HT1080 (cell line): ENCODE results near the gene NOS2. TPM values are rescaled to one million over a fixed set of nuclear protein-coding genes. Genes with fewer than 3 reads are reported as not detected.
"Not testable (repeated sequence)": the region's sequence is repeated elsewhere in the genome, so short reads cannot be mapped to it uniquely, and the experiment has no call there.

Experiments used
- DNase-seq: peaks from one replicate; pipeline ENCODE4 v3.0.0-alpha.2; 2015; ENCODE audit warnings: low read depth
- total RNA-seq: library from RNA; depleted of rRNA; stranded (reverse); fragments of >200 nt; shearing (Covaris generic); gene quantifications from 2 replicates; pipeline ENCODE4 v1.2.3, GENCODE V29; 2014

The NOS2 gene
- total RNA-seq, 1 experiment from 2014 or later, result 0.06 TPM

- no peak for DNase-seq
Measured at GRCh38 chr17:27788919-27789318, 11.4 kb downstream of the NOS2 start.

- no peak for DNase-seq
Measured at GRCh38 chr17:27783440-27784350, 16.6 kb downstream of the NOS2 start.

- peak; percentile 11 for DNase-seq
Measured at GRCh38 chr17:27782791-27783206, 17.5 kb downstream of the NOS2 start.

GRCh38 chr17:27780828-27781404, 19.4 kb downstream of the NOS2 start:
- DNase-seq, result no peak

DNA sequence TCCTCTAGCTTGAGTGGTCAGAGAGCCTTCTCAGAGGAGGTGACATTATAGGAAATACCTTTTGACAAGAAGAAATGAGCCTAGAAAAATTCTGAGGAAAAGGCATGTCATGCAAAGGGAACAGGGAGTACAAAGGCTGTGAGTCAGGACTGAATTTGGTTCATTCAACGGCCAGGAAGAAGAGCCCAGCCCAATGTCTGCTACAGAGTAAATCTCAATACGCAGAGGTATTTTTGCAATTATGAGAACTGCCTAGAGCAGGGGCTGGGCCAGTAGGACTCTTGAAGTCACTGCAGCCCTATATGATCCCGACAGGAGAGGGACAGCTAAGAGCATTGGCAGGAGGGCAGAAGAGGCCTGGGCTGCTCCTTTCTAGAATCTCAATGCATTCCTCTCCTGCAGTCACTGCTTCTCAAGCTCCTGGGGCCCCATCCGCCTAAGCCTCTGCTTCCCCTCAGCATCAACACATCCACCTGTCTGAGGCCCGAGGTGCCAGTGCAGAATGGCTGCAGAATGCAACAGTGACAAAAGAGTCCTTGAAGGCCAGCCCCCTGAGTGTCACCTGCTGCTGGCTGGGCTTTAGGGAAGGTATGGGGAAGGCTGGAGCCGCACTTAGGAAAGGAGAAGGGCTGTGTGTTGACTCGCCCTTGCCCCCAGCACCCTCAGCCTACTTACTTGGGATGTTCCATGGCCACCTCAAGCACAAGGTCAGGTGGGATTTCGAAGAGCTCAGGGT, 20.1 kb downstream of the NOS2 start:
- no peak for DNase-seq

GRCh38 chr17:27778183-27778582, 22.1 kb downstream of the NOS2 start:
- DNase-seq, result peak; percentile 74

GRCh38 chr17:27776882-27777624, 23.3 kb downstream of the NOS2 start:
- peak; percentile 26 for DNase-seq

DNA sequence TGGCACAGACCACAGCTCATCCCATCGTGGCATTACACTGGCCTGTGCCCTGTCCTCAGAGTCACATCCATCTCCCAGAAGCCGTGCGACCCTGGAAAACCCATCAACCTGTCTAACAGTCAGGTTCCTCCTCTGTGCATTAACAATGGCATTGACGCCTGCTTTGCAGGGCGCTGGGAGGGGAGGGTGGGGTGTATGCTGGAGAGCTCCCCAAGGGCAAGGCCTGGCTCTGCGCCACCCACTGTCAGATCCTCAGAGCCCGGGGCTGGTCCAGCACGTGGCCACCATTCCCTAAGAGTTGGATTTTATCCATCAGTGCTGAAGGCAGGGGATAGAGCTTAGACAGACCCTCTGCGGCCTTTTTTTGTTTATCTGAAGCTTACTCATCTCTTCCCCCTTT, 28.7 kb downstream of the NOS2 start:
- no peak for DNase-seq

DNA sequence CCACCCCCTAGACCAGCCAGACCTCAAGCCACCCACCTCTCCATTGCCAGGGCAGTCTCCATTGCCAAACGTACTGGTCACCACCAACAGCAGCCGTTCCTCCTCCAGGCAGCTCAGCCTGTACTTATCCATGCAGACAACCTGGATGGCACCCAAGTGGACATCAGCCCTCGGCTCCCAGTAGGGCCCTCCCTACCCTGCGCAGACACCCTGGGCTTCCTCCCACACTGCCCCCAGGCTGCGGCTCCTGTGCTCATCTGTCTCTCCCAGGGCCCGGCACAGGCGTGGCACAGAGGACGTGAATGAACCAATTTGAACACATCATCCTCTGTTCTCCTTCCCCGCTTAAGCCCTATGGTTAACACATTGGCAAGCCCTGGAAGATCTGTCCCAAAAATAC, 29.5 kb downstream of the NOS2 start:
- no peak for DNase-seq

DNA sequence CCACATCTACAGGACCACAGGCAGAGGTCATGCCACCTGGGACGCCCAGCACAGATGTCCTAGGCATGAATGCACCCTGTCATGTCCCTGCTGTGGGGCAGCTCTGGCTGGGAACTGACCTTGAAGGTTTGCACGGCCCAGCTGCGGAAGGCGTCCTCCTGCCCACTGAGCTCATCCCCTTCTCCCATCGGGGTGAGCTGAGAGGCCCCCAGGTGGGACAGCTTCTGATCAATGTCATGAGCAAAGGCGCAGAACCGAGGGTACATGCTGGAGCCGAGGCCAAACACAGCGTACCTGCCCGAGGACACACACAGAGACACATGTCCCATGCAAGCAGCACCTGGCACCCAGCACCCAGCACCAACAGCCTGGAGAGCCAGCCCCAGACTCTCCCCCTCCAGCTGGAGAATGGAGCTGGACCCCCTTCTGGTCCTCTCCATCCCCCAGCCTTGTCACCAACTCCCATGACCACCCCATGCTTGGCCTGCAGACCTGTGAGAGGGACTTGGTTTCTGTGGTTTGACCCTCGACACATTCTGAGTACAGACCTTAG, 31.4 kb downstream of the NOS2 start:
- no peak for DNase-seq

DNA sequence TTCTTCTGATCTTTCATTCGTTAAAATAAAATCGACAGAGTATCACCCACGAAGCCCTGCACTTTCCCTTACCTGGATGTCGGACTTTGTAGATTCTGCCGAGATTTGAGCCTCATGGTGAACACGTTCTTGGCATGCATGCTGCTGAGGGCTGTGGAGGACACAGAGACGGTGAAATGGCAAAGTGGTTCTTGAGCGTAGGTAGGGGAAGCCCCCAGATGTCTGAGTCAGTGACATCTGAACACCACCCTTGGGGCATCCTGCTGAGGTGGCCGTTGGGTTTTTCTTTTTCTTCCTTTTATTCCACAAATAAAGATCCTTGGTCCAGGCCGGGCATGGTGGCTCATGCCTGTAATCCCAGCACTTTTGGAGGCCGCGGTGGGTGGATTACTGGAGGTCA, 33.9 kb downstream of the NOS2 start:
- DNase-seq, result no peak

GRCh38 chr17:27765353-27765752, 35.0 kb downstream of the NOS2 start:
- no peak for DNase-seq

GRCh38 chr17:27764589-27764988, 35.7 kb downstream of the NOS2 start:
- DNase-seq, result no peak

DNA sequence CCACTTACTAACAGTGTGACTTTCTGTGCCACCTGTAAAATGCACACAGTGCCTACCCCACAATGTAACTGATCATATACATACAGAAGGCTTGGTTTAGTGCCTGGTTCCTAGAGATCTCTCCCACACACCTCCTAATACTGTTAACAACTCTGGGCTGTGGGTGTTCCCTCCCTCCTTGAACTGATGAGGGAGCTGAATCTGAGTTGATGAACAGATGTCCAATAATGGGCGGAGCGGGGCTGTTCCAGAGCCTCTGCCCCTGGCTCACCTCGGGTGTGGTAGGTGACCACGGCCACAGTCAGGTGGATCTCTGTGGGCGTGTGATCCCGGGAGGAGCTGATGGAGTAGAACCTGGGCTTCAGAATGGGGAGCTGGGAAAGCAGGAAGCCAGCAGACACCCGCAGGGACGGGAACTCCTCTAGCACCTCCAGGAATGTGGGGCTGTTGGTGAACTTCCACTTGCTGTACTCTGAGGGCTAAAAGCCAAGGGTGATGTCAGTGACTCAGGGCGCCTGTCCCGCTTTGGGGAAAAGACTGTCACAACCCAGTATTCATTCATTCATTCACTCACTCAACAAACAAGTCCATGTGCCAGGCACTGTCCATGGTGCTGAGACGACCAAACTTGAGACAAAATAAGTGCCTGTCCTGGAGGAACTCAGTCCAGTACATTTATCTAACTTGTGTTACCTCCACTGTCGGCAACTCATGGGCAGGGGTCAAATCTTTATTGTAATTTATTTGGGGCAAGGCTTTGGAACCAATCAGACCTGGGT, 37.6 kb downstream of the NOS2 start:
- DNase-seq, result no peak

DNA sequence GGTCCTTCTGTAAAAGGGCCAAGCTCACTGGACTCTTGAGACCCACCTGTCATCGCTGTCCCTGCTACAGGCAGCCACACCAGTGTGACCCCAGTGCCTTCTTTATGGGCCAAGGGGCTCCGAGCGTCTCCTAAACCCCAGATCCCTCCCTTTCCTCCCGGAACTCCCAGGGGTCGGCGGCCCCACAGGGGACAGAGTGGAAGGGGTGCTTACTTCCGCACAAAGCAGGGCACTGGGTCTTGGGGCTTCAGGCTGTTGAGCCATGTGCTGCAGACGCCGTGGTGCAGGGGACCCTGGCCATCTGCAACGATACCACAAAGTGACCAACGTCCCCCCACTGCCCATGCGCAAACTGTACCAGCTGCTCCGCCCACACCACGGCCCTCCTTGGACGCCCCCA, 39.4 kb downstream of the NOS2 start:
- not testable (repeated sequence) for DNase-seq

- peak; percentile 53 for DNase-seq
Measured at GRCh38 chr17:27760069-27760885, 40.1 kb downstream of the NOS2 start.

GRCh38 chr17:27759528-27759927, 40.8 kb downstream of the NOS2 start:
- no peak for DNase-seq

- DNase-seq, result no peak
Measured at GRCh38 chr17:27756467-27757371, 43.6 kb downstream of the NOS2 start.
